Fibroblast of lung (primary cell): Measurements from ENCODE around the gene ANKRD10.

Experiments
- EZH2 ChIP-seq: IDR thresholded peaks from 2 replicates; pipeline ENCODE4 v1.5.1; 2012; ENCODE audit warnings: low read length, control low read depth, mild to moderate bottlenecking; ENCODE audit errors: missing control alignments
- TF ChIP-seq, protein P1 (sequence below), 2 donors: IDR thresholded peaks in 1 of 2; conservative IDR thresholded peaks in 1 of 2; 1 replicate in 1 of 2; 2 replicates in 1 of 2; pipeline ENCODE4 v1.5.1; 2011 to 2012; ENCODE audit warnings: low read length in 2 of 2, control low read depth in 1 of 2, inconsistent platforms in 1 of 2, low read depth in 1 of 2, mild to moderate bottlenecking in 1 of 2

DNA sequence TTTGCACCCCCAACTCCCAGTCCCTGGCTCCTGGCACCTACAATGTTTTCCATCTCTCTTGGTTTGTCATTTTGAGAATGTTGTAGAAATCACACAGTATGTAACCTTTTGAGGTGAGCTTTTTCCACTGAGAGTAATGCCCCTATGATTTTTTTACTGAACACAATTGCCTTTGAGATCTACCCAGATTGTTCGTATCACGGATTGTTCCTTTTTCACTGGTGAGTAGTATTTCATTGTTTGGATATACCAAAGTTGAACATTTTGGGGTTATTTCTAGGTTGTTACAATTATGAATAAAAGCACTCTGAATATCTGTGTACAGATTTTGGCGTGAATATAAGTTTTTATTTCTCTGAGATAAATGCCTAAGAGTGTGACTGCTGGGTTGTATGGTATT is 17.7 kb upstream of the ANKRD10 start:
- TF ChIP-seq, protein P1, sequence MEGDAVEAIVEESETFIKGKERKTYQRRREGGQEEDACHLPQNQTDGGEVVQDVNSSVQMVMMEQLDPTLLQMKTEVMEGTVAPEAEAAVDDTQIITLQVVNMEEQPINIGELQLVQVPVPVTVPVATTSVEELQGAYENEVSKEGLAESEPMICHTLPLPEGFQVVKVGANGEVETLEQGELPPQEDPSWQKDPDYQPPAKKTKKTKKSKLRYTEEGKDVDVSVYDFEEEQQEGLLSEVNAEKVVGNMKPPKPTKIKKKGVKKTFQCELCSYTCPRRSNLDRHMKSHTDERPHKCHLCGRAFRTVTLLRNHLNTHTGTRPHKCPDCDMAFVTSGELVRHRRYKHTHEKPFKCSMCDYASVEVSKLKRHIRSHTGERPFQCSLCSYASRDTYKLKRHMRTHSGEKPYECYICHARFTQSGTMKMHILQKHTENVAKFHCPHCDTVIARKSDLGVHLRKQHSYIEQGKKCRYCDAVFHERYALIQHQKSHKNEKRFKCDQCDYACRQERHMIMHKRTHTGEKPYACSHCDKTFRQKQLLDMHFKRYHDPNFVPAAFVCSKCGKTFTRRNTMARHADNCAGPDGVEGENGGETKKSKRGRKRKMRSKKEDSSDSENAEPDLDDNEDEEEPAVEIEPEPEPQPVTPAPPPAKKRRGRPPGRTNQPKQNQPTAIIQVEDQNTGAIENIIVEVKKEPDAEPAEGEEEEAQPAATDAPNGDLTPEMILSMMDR (conservative IDR thresholded peaks at IDR 0.05 in 1 of 2, IDR thresholded peaks at IDR 0.05 in 1 of 2; ENCODE audit: low read depth in 1 of 2, low read length in 2 of 2), result no peak
- no peak for TF ChIP-seq EZH2
